ENCODE results near the gene TNFRSF4.

GRCh38 chr1:1204425-1204920 is 9.5 kb downstream of the TNFRSF4 start:
- TF ChIP-seq POLR2A (IDR thresholded peaks at IDR 0.05; ENCODE audit: extremely low read depth, insufficient read length) (no peak), CTCF (IDR thresholded peaks at IDR 0.05; ENCODE audit: low read depth, low read length) (no peak), MAX (IDR thresholded peaks at IDR 0.05; ENCODE audit: low read depth, low read length) (no peak)

Measured in NB4 (cell line).